HG02642 (cell line): ENCODE measurements around the gene ASIC1.
A peak's percentile ranks its signal among the peaks of the same experiment; 100 is the strongest.

Source experiments
- ATAC-seq: cut with Tn5 transposase; IDR thresholded peaks from one replicate; pipeline ENCODE4 v1.9.1; 2021; ENCODE audit warnings: mild to moderate bottlenecking; ENCODE audit not compliant: unreplicated experiment, poor library complexity

Gene ASIC1

DNA sequence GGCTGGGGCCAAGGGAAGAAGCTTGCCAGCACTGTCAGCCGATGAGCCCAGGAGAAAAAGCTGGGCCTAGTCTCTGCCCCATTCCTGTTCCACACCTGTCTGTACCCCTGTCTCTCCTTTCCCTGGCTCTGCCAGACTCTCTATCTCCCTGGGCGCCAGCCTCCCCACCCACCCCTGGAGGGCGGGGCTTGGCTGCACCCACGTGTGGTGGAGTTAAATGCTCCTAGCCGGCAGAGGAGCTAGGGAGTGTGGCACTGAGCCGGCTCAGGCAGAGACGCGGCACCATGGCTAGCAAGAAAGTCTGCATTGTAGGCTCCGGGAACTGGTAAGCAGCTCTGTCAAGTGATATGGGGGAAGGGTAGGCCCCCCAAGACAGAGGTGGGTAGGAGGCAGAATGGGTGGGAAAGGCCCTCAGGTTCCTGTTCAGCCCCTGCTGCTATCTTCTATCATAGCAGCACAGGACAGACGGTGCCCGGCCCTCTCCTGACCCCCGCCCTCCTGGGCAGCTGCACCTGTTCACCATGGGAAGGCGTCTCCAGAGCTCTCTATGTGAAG lies 46.4 kb downstream of the ASIC1 start, which contains the start of gene GPD1:
GPD1 (plus strand) TSS at position 242 of the 555 bp plus-strand sequence; CDS start at position 285, 43 bp downstream.
- no peak for ATAC-seq

GRCh38 chr12:50104417-50105366 lies 47.3 kb downstream of the ASIC1 start:
- no peak for ATAC-seq

- ATAC-seq: no peak
Observed at GRCh38 chr12:50105913-50106450, 48.6 kb downstream of the ASIC1 start.

DNA sequence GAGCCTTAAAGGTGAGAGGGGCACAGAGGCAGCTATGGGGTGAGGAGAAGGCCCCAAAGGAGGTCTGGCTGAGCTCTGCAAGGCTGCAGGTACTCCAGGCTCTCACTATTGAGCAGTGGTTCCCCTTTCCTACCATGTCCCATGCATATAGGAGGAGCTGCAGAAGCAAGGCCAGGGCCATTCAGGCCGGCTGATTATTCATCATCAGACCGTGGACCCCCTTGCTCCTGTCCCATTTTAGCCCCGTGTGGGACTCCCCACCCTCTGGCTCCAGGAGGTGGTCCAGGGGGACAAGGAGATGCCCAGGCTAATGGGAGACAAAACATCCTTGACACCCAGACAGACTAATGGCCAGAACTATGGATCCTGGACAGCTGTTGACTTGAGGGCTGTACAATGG lies 49.5 kb downstream of the ASIC1 start:
- no peak for ATAC-seq

GRCh38 chr12:50107416-50108268 lies 50.2 kb downstream of the ASIC1 start:
- no peak for ATAC-seq

DNA sequence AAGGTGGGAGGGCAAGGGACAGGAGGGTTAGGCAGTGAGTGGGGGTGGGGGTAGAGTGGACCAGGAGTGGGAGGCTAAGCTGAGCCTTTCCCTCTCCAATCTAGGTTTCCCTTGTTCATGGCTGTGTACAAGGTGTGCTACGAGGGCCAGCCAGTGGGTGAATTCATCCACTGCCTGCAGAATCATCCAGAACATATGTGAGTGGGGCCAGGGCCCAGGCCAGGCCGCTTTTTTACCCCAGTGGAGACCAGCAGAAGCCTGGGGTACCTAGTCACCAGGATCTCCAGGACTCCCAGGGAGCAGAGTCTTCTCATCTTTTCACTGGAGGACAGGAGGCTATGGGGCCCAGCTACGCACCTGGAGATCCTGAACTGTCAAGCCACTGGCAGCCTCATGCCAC lies 51.9 kb downstream of the ASIC1 start:
- no peak for ATAC-seq

DNA sequence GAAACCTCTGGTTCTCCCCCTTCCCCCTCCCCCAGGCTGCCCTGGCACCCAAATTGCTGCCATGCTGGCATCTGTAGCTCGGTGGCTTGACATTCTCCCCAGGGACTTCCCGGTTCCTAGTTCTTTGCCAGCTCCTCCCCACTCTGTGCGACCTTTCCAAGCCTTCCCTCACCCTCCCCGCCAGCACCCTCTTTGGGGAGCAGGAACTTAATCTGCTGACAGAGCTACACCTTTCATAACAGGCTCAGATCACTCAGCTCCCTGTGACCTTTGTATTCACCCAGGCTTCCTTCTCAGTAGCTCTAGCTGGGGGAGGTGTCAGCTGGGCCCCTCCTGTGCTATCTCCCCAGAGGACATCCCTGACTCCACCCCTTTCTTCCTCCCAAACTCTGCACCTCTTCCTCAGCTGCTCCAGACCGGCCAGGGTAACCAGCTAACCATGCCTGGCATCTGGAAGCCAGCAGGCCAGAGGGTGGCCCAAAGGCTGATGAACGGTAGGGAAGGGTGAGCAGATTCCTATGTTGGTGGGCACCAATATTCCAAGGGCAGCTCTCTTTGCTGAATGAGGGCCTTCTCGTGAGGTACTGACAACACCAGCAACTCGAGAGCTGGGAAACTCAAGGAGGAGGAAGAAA lies 52.8 kb downstream of the ASIC1 start:
- no peak for ATAC-seq

GRCh38 chr12:50110762-50111351 lies 53.5 kb downstream of the ASIC1 start:
- no peak for ATAC-seq

GRCh38 chr12:50111395-50111692 lies 53.9 kb downstream of the ASIC1 start:
- ATAC-seq: peak; percentile 2

DNA sequence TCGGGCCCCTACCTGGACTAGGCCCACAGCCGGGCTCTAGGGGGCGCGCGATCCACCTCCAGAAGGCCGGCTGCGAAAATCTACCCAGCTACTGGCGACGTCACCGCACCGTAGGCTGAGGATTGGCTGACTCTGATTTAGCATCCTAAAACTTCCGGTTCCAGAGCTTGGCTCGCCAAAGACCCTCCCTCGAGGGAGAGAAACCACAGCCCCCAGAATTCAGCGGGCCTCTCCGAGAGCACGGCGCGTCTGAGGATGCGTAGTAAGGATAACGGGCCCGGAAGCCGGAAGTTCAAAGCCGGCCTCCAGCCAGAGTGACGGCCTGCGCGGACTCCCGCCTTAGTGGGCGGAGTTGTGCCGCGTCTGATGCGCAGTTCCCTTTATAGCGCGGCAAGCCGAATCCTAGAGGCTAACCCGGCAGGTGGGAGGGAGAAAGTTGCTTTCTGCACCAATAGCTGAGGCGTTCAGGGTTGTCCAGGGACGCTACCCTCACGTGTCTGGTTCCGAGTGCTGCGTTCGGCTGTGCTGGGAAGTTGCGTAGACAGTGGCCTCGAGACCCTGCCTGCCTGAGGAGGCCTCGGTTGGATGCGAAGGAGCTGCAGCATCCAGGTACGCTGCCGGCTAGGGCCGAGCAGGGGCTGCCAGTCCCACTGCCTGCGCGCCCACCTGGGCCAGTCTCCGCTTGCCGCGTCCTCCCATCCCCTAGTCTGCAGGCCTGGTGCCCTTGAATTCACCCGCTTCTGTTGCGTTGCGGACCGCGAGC lies 54.5 kb downstream of the ASIC1 start, which contains the start of gene COX14:
COX14 (plus strand) TSS at position 544 of the 763 bp plus-strand sequence. CDS start 7,808 bp downstream, outside the sequence.
- peak; percentile 84 for ATAC-seq

GRCh38 chr12:50112456-50113218 lies 55.2 kb downstream of the ASIC1 start:
- no peak for ATAC-seq

- no peak for ATAC-seq
Observed at GRCh38 chr12:50117057-50117622, 59.7 kb downstream of the ASIC1 start.

DNA sequence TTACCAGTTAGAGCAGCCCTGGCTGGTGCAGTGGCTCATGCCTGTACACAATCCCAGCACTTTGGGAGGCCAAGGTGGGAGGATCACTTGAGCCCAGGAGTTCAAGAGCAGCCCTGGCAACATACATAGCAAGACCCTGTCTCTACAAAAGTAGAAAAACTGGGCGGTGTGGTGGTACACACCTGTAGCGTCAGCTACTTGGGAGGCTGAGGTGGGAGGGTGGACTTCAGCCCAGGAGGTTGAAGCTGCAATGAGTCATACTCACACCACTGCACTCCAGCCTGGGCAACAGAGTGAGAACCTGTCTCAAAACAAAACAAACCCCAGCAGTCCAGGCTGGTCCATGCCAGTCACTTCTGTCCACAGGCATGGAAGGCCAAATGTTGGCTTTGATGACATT lies 62.0 kb downstream of the ASIC1 start:
- no peak for ATAC-seq

DNA sequence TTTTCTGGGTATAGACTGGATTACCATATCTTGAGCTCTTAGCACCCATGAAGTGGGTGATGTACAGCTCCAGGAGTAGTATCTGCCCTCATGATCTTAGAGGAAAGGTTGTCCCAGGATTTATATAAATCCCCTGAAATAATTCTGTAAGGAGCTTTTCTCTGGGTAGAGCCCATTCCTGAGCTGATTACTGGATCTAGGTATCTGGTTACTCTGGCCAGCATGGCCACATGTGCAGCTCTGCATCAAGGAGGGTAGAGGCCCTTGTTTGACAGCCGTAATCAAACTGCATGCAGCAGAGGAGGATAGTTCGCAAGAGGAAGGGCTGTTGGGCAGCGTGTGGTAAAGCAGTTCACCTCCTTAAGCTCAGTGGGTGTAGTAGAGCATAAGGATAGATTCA lies 63.1 kb downstream of the ASIC1 start:
- ATAC-seq: no peak

GRCh38 chr12:50120953-50121352 lies 63.6 kb downstream of the ASIC1 start:
- no peak for ATAC-seq

DNA sequence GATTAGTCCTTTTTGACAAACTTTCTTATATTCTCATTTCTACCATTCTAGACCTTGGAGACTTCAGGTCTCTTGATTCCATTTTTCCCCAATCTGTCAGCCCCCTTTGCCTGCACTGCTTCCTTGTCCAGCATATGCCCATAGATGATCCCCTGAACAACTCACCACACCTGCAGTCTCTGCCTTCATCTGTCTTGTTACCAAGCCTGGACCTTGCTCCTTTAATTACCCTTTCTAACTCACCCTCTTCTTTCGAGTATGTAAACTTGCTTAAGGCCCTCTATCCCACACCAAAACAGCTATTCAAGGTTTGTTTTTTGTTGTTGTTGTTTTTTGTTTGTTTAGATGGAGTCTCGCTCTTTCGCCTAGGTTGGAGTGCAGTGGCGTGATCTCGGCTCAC lies 64.2 kb downstream of the ASIC1 start:
- ATAC-seq: no peak

DNA sequence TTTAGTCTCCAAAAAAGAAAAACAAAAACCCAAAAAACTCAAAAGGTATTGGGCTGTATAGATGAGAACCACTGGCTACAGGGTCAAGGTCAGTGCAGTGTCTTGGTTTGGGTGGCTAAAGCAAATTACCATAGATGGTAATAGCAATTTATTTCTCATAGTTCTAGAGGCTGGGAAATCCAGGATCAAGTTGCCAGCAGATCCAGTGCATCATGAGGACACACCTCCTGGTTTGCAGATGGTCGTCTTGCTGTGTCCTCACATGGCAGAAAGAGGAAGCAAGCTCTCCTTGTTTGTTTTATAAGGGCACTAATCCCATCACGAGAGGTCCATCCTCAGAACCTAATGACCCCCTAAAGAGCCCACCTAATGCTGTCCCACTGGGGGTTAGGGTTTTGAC lies 65.8 kb downstream of the ASIC1 start:
- no peak for ATAC-seq

GRCh38 chr12:50127546-50127945 lies 70.2 kb downstream of the ASIC1 start:
- ATAC-seq: no peak
